HEK293 (cell line): ENCODE results near the gene KIAA0753.

ENCODE experiments used
- ZFP3 ChIP-seq: fragments of 450-650 bp; formaldehyde crosslinking; IDR thresholded peaks from 2 replicates; pipeline ENCODE4 v1.5.1; 2016; ENCODE audit warnings: low read depth, missing biosample characterization, missing genetic modification characterization
- TF ChIP-seq, protein P1 (sequence below): fragments of 450-650 bp; formaldehyde crosslinking; IDR thresholded peaks from 2 replicates; pipeline ENCODE4 v1.5.1; 2016; ENCODE audit warnings: missing biosample characterization, missing genetic modification characterization
- TF ChIP-seq, protein P2 (sequence below): fragments of 450-650 bp; formaldehyde crosslinking; IDR thresholded peaks from 2 replicates; pipeline ENCODE4 v1.5.1; 2016; ENCODE audit warnings: missing biosample characterization, missing genetic modification characterization, low read depth
- TF ChIP-seq, protein P3 (sequence below): fragments of 450-650 bp; formaldehyde crosslinking; IDR thresholded peaks from 2 replicates; pipeline ENCODE4 v1.5.1; 2016; ENCODE audit warnings: missing biosample characterization, missing genetic modification characterization

DNA sequence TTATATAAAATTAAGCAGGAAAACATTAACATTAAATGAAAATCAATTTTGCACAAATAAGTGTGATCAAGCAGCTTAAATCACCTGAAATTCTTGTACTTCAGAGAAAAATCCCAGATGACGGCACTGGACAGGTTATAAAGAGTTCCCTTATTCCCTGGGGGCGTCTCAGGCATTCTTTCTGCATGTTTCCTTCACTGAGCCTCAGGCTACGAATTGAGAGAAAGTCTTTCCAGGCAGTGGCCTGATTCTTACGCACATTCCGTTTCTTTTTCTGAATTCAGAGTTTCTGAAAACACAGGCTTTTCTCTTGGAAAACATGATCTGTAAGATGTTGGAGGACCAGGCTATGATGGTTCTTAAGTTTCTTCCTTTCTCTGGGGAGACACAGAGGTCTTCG is 62.0 kb downstream of the KIAA0753 start:
- TF ChIP-seq, protein P1, sequence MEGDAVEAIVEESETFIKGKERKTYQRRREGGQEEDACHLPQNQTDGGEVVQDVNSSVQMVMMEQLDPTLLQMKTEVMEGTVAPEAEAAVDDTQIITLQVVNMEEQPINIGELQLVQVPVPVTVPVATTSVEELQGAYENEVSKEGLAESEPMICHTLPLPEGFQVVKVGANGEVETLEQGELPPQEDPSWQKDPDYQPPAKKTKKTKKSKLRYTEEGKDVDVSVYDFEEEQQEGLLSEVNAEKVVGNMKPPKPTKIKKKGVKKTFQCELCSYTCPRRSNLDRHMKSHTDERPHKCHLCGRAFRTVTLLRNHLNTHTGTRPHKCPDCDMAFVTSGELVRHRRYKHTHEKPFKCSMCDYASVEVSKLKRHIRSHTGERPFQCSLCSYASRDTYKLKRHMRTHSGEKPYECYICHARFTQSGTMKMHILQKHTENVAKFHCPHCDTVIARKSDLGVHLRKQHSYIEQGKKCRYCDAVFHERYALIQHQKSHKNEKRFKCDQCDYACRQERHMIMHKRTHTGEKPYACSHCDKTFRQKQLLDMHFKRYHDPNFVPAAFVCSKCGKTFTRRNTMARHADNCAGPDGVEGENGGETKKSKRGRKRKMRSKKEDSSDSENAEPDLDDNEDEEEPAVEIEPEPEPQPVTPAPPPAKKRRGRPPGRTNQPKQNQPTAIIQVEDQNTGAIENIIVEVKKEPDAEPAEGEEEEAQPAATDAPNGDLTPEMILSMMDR (tag by site-specific recombination) = no peak
- TF ChIP-seq ZFP3 (tag by site-specific recombination) = no peak
- TF ChIP-seq, protein P2, sequence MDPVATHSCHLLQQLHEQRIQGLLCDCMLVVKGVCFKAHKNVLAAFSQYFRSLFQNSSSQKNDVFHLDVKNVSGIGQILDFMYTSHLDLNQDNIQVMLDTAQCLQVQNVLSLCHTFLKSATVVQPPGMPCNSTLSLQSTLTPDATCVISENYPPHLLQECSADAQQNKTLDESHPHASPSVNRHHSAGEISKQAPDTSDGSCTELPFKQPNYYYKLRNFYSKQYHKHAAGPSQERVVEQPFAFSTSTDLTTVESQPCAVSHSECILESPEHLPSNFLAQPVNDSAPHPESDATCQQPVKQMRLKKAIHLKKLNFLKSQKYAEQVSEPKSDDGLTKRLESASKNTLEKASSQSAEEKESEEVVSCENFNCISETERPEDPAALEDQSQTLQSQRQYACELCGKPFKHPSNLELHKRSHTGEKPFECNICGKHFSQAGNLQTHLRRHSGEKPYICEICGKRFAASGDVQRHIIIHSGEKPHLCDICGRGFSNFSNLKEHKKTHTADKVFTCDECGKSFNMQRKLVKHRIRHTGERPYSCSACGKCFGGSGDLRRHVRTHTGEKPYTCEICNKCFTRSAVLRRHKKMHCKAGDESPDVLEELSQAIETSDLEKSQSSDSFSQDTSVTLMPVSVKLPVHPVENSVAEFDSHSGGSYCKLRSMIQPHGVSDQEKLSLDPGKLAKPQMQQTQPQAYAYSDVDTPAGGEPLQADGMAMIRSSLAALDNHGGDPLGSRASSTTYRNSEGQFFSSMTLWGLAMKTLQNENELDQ = no peak
- TF ChIP-seq, protein P3, sequence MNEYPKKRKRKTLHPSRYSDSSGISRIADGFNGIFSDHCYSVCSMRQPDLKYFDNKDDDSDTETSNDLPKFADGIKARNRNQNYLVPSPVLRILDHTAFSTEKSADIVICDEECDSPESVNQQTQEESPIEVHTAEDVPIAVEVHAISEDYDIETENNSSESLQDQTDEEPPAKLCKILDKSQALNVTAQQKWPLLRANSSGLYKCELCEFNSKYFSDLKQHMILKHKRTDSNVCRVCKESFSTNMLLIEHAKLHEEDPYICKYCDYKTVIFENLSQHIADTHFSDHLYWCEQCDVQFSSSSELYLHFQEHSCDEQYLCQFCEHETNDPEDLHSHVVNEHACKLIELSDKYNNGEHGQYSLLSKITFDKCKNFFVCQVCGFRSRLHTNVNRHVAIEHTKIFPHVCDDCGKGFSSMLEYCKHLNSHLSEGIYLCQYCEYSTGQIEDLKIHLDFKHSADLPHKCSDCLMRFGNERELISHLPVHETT (tag by site-specific recombination) = no peak
